Activated CD8-positive, alpha-beta memory T cell treated with anti-CD3 and anti-CD28 coated beads, Interleukin-2, amount 10 ng/mL, durations not matched to agents 7 days and 5 days (primary cell): Measurements from ENCODE around the gene FASTK. TPM values are rescaled to one million over a fixed set of nuclear protein-coding genes. Genes with fewer than 3 reads are reported as not detected.

Experiments used
- ATAC-seq: fragments of 150-1000 bp; cut with Tn5 transposase; one replicate; pipeline ENCODE4 v1.10.0; 2021; ENCODE audit warnings: moderate library complexity
- CTCF ChIA-PET: fragments of 350-600 bp; sonication (Branson Sonifier 250); formaldehyde crosslinking; loops from one replicate; lab custom pipeline; 2021; ENCODE audit warnings: antibody characterized with exemption; lab: Charles Lee
- DNase-seq: peaks from one replicate; pipeline ENCODE4 v3.0.0-alpha.2; 2020
- H3K27ac Mint-ChIP-seq: one replicate; pipeline ENCODE4 v1.8.0; 2021; ENCODE audit warnings: mild to moderate bottlenecking, mixed read lengths
- H3K27me3 Mint-ChIP-seq: one replicate; pipeline ENCODE4 v1.8.0; 2021; ENCODE audit warnings: mixed read lengths
- H3K36me3 Mint-ChIP-seq: one replicate; pipeline ENCODE4 v1.8.0; 2021; ENCODE audit warnings: mild to moderate bottlenecking, mixed read lengths
- H3K4me1 Mint-ChIP-seq: one replicate; pipeline ENCODE4 v1.8.0; 2021; ENCODE audit warnings: mixed read lengths
- H3K4me3 Mint-ChIP-seq: one replicate; pipeline ENCODE4 v1.8.0; 2021; ENCODE audit warnings: mild to moderate bottlenecking, moderate library complexity, mixed read lengths
- H3K9me3 Mint-ChIP-seq: one replicate; pipeline ENCODE4 v1.8.0; 2022; ENCODE audit warnings: low read depth, mixed read lengths
- total RNA-seq, 2 experiments: library from RNA; stranded (reverse); gene quantifications; one replicate each; pipeline ENCODE4 v1.2.3, GENCODE V29; 2021

Gene FASTK
- total RNA-seq, 2 experiments from 2014 or later = 77.7 to 79.5 TPM

DNA sequence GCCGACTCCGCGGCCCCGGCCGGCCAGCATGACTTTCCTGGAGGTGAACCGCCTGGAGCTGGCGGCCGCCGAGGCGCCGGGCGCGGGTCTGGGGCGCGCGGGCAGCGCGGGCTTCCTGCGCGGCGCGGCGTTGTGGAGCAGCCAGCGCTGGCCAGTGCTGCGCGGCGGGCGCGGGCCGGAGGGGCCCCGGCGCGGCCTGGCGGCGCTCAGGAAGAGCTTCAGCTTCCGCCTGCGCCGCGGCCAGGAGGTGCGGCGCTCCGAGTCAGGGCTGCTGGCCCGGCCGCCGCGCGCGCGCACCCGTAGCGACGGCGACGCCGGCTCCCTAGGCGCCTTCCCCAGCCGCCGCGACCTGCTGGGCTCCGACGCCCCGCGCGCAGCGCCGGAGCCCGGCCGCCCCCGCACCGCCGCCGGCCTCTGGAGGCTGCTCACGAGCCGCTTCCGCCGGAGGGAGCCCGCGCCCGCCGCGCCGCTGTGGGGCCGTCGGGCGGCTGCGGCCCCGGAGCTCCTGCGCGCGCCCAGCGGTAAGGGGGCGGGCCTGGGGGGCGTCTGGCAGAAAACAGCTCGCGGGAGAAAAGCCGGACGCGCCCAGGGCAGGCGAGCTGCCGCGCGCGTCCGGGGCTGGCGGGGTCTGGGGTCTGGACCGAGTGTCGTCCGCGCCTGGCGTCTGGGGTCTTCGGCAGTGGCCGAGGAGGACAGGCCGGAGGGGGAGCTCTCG is 34.7 kb upstream of the FASTK start:
- H3K4me3 Mint-ChIP-seq = peak overlapping the region; percentile 46
- DNase-seq (no peak), ATAC-seq (peak; percentile 65)
- H3K27ac Mint-ChIP-seq = no peak overlapping the region
- H3K36me3 Mint-ChIP-seq = no peaks in the 10 kb centered on the region
- CTCF ChIA-PET = interaction anchor here (0.5 to 3.0 kb wide), 10 partner anchors 9 to 217 kb away, joined by 3 to 11 read pairs (median 4); partner anchors contain the start of genes ABCB8 and ABCF2
- no peaks in the 10 kb centered on the region for H3K9me3 Mint-ChIP-seq
- H3K27me3 Mint-ChIP-seq = peaks cover 16% of the 10 kb centered on the region
- H3K4me1 Mint-ChIP-seq = peaks cover 5% of the 10 kb centered on the region

DNA sequence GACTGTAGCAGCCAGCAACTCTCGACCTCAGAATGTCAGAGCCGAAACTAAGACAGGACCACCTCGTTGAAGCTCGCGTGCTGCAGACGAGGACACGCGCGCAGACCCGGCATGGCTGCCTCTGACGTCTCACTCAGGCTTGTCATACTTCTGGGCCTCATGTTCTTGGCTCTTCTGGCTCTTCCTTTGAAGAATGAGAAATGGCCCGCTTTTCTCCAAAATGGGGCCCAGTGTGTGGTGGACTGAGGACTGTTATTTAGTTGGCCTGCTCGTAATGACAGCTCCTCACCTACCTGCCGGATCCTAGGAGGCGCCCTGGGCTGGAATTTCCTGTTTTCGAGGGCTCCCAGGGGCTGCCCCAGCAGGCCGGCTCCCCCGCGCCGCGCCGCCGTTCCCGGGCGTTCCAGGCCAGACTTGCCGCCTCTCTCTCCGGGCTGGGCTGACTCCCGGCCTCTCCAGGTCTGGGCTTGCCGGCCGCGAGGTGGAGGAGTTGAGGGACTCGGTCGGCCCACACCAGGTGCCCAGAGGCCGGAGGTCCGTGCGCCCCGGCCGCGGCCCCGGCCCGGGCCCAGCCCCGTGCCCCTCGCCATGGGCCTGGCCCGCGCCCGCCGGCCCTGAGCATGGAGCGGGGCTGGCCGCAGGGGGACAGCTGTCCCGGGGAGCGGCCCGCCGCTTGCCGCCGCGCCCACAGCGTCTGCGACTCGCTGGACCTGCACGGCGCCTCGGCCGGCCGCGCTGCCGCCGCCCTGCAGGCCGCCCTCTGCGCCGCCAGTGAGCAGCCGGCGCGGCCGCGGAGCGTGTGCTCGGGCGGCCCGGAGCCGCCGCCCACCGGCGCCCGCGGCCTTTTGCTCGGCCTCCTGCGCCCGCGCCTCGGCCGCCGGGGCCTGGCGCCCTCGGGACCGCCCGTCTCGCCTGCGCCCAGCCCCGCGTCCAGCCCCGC is 33.8 kb upstream of the FASTK start:
- H3K27ac Mint-ChIP-seq = no peak overlapping the region
- peak; percentile 22 for ATAC-seq
- H3K9me3 Mint-ChIP-seq = no peaks in the 10 kb centered on the region
- peaks cover 5% of the 10 kb centered on the region for H3K4me1 Mint-ChIP-seq
- no peaks in the 10 kb centered on the region for H3K36me3 Mint-ChIP-seq
- H3K27me3 Mint-ChIP-seq = peaks cover 16% of the 10 kb centered on the region
- CTCF ChIA-PET = interaction anchor here (0.8 to 4.6 kb wide), 14 partner anchors 10 to 216 kb away, joined by 3 to 29 read pairs (median 4); partner anchors contain the start of genes ABCB8 and ABCF2
- DNase-seq = no peak
- H3K4me3 Mint-ChIP-seq = peak overlapping the region; percentile 20

DNA sequence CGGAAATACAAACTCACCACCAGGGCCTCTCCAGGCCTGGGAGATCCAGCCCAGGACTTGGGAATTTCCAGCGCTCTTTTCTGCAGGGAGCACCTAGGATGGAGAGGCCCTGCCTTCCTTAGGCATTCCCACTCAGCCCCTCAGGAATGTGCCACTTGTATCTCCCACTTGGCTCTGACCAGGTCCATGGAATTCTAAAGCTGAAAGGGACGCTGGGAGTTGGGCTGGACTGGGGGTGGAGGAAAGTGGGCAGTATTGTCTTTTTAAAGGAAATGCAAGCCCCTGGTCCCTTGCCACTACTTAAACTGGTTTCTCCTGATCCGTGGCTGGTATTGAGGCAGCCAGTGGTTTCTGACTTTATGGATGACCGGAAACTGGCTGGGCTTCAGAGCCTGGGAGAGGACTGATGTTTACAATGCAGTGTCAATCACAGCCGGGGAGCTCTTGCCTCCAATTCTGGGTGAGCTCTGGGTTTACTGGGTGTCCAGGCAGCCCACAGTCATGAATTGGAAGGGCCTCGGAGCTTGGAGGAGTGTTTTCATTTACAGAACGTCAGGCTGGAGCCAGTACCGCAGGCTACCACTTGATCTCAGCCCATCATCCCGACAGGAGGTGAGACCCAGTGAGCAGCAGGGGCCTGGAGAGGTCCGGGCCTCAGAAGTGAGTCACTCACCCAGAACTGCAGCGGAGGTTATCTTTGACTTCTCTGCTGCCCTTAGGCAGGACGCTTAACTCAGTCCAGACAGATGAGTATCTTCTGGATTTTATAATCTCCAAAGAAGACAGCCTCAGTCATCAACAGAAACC is 32.9 kb upstream of the FASTK start:
- DNase-seq = no peak
- no peaks in the 10 kb centered on the region for H3K9me3 Mint-ChIP-seq
- H3K4me1 Mint-ChIP-seq = peaks cover 5% of the 10 kb centered on the region
- no peaks in the 10 kb centered on the region for H3K36me3 Mint-ChIP-seq
- no peak overlapping the region for H3K27ac Mint-ChIP-seq
- ATAC-seq = no peak
- H3K27me3 Mint-ChIP-seq = peaks cover 16% of the 10 kb centered on the region
- CTCF ChIA-PET = interaction anchor here (0.8 to 6.9 kb wide), 13 partner anchors 11 to 335 kb away, joined by 3 to 69 read pairs (median 4); partner anchors contain the start of genes ABCB8 and ABCF2
- peak overlapping the region; percentile 20 for H3K4me3 Mint-ChIP-seq

DNA sequence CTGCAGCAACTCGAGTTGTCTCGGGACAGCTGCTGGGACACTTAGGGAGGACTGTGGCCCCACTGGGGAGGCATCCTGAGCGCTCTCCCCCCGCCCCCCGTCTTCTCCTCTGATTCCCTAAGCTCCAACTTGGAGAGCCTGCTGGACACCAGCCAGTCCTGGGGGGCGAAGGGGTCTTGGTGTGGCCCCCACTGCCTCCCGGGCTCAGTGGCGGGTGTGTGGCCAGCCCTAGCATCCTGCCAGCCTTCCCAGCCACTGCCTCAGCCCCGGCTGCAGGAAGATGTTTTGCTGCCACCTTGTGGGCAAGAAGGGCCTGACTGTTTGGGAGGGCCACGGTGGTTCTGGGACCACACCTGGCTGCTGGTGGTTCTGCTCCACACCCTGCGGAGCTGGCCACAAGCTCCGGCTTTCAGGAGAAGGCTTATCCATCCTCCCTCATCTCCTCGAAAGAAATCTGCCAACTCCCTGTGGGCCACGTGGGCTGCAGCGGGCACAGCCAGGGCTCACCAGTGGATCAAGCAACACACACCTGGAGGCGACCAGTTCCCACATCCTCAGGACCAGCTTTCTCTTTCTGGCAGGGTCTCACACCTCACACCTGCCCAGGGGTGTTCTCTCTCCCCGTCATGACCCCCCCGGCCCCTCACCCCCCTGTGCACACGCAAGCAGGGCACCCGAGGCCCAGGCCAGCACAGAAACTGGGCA is 30.5 kb upstream of the FASTK start:
- Mint-ChIP-seq H3K27ac (no peak overlapping the region), H3K4me3 (no peak overlapping the region), H3K4me1 (peaks cover 2% of the 10 kb centered on the region), H3K9me3 (no peaks in the 10 kb centered on the region), H3K36me3 (no peaks in the 10 kb centered on the region), H3K27me3 (peaks cover 16% of the 10 kb centered on the region)
- CTCF ChIA-PET = interaction anchor here (0.6 to 6.9 kb wide), 34 partner anchors 9 to 213 kb away, joined by 3 to 69 read pairs (median 5); partner anchors contain the start of genes ABCB8, CHPF2, FASTK and TMUB1
- ATAC-seq (peak; percentile 85), DNase-seq (peak; percentile 84)

DNA sequence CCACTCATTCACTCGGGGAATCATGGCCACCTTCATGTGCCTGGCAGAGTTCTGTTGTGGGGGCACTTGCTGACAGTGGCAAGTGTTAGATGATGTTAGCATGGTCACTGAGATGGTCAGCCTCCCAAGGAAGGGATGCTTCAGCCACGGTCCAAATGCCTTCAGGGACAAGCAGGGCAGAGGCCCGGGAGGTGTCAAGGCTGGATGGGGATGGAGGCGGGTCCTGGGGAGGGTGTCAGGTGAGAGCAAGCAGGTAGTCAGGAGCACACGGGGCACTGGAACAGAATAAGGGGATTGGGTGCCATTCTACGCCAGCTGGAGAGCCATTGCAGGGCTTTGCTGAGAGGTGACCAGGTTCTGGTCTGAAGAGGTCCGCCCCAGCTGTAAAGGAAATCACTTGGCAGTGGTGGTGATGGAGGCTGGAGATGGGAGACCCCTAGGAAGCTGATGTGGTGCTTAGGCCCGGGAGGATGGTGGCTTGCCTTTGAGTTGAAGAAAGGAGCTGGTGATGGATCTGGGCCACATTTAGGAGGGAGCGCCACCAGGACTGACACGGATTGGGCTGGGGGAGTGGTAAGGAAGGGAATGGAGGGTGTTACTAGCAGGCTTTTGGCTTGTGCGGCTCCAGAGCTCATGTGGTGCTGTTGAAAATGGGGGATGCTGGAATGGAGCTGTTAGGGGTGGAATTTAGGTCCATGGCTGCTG is 29.8 kb upstream of the FASTK start:
- Mint-ChIP-seq H3K4me3 (no peak overlapping the region), H3K27me3 (peaks cover 16% of the 10 kb centered on the region), H3K36me3 (no peaks in the 10 kb centered on the region), H3K4me1 (no peaks in the 10 kb centered on the region), H3K27ac (no peak overlapping the region), H3K9me3 (no peaks in the 10 kb centered on the region)
- ATAC-seq (no peak), DNase-seq (no peak)
- CTCF ChIA-PET = interaction anchor here (0.7 to 6.9 kb wide), 30 partner anchors 10 to 212 kb away, joined by 3 to 69 read pairs (median 6); partner anchors contain the start of genes ABCB8, CHPF2 and FASTK

DNA sequence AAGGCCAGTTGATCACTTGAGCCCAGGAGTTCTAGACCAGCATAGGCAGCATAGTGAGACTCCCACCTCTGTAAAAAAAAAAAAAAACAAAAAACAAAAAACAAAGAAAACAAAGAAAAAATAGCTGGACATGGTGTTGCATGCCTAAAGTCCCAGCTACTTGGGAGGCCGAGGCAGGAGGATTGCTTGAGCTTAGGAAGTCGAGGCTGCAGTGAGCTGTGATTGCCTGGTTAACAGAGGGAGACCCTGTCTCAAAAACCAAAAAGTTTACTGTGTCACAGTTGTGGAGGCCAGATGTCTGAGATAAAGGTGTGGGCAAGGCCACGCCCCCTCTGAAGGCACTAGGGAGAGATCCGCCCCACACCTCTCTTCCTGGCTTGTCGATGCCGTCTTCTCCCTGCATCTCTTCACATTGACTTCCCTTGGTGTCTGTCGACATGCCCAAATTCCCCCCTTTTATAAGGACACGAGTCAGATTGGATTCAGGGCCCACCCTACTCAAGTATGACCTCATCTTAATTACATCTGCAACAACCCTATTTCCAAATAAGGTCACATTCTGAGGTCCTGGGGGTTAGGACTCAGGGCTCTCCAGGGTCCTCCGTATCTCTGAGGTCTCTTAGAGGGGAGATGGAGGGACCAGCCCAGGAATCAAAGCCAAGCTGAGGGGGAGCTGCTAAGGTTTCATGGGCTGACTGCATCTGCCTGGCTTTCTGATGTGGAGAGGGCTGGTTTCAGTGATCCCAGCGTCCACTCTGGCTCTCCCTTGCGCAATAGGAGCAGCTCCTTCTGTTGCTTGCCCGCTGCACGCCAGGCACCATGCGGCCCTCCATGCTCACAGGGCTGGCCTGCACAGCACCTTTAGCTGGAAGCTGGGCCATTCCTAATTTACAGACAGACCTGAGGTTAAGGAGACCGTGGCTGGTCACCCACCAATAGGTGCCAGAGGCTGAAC is 28.8 kb upstream of the FASTK start:
- H3K27ac Mint-ChIP-seq = no peak overlapping the region
- ATAC-seq (no peak), DNase-seq (no peak)
- no peak overlapping the region for H3K4me3 Mint-ChIP-seq
- H3K36me3 Mint-ChIP-seq = no peaks in the 10 kb centered on the region
- H3K9me3 Mint-ChIP-seq = no peaks in the 10 kb centered on the region
- H3K27me3 Mint-ChIP-seq = peaks cover 16% of the 10 kb centered on the region
- CTCF ChIA-PET = interaction anchor here (0.8 to 6.9 kb wide), 15 partner anchors 11 to 211 kb away, joined by 3 to 69 read pairs (median 6); partner anchors contain the start of genes ABCB8 and TMUB1
- H3K4me1 Mint-ChIP-seq = no peaks in the 10 kb centered on the region

DNA sequence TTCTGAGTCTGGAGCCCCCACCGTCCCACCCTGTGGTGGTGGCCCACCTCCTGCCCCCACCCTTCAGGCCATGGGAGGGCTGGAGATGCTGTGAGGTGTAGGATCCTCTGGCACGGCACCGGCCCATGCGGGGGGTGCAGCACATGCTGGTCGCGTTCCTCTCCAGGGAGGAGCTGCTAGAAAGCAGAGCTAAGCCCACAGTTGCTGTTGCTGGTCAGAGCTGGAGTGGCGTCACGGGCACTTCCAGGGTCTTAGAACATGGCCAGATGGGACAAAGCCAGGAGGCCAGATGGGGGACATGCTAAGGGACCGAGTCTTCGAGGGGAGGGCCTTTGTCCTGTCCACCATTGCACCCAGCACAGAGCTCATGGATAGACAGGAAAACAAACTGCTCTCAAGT is 27.3 kb upstream of the FASTK start:
- H3K36me3 Mint-ChIP-seq = no peaks in the 10 kb centered on the region
- no peaks in the 10 kb centered on the region for H3K9me3 Mint-ChIP-seq
- H3K4me1 Mint-ChIP-seq = no peaks in the 10 kb centered on the region
- DNase-seq (no peak), ATAC-seq (no peak)
- H3K27ac Mint-ChIP-seq = no peak overlapping the region
- CTCF ChIA-PET = interaction anchor here (0.7 to 6.9 kb wide), 5 partner anchors 16 to 145 kb away, joined by 3 to 69 read pairs (median 3); no protein-coding TSS in a partner anchor
- peaks cover 3% of the 10 kb centered on the region for H3K27me3 Mint-ChIP-seq
- no peak overlapping the region for H3K4me3 Mint-ChIP-seq

DNA sequence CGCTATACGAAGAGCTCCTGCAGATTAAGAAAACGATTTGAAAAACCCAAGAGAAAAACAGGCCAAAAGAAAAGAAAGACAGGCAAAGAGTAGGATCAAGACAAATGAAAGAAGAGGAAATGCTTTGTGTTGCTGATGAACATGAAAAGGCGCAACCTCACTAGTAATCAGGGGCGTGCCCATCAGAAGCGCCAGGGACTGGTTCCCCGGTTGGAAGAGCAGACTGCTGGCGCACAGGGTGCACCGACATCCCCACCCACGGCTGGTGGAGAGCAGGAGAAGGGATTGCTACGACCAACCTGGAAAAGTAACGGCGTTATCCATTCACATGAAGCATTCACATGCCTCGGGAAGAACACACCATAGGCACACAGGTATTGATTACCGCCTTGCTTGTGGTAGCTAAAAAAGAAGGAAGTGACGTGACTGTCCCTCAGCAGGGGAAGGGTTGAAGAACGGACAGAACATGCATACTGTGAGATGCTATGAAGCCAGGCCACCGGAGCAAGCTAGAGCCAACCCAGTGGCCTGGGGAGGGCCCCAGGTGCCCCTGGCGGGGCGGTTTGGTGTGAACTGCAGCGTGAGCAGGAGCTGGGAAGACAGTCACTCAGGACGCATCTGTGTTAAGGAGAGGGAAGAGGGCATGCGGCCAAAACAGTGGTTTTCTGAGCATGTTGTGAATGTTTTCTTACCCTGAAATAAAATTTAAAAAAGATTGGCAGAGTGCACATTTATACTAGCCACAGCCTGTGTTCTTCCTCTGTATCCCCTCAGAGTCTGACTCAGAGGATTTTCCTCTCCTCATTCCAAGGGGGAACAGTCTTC is 24.0 kb upstream of the FASTK start:
- Mint-ChIP-seq H3K4me1 (no peaks in the 10 kb centered on the region), H3K4me3 (no peak overlapping the region), H3K27me3 (no peaks in the 10 kb centered on the region), H3K36me3 (no peaks in the 10 kb centered on the region), H3K27ac (no peak overlapping the region), H3K9me3 (no peaks in the 10 kb centered on the region)
- CTCF ChIA-PET = interaction anchor here (1.2 kb wide), 1 partner anchor 206 kb away, joined by 7 read pairs; no protein-coding TSS in a partner anchor
- ATAC-seq (no peak), DNase-seq (no peak)

DNA sequence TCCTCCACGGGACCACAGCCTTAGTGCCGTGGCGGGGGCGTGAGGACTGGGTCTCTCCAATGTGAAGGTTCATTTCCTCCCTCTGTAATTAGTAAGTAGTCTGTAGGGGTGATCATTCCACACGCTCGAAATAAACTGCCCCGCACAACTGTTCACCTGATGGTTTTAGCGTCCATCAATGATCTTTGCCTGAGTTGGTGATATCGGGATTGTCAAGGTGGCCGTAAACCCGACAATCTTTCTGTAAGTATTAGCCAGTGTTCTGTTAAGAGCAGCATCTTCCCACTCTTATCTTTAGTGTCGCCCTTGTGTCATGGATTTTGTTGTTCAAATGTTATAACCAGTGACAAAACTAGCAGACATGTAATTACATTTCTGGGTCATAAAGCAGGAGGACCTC is 23.4 kb upstream of the FASTK start:
- no peak for ATAC-seq
- DNase-seq = no peak
- no peaks in the 10 kb centered on the region for H3K4me1 Mint-ChIP-seq
- no peaks in the 10 kb centered on the region for H3K36me3 Mint-ChIP-seq
- no peak overlapping the region for H3K27ac Mint-ChIP-seq
- no peak overlapping the region for H3K4me3 Mint-ChIP-seq
- CTCF ChIA-PET = interaction anchor here (1.6 kb wide), 1 partner anchor 20 kb away, joined by 6 read pairs; no protein-coding TSS in a partner anchor
- no peaks in the 10 kb centered on the region for H3K27me3 Mint-ChIP-seq
- H3K9me3 Mint-ChIP-seq = no peaks in the 10 kb centered on the region

DNA sequence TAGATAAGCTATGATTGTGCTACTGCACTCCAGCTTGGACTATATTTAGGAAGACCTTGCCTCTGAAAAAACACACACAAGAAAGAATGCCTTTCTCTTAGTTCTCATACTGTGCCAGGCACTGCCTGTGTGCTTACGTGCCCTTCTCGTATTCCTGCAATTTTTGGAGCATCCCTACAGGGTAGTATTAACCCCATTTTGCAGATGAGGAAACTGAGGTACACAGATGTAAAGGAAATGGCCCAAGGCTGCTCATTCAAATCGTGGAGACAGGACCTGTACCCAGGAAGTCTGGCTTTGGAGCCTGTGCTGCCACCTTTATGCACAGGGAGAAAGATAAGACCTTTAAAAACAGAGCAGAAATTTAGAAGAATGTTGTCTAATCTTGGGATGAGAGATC is 22.4 kb upstream of the FASTK start:
- no peak for ATAC-seq
- no peak for DNase-seq
- no peaks in the 10 kb centered on the region for H3K4me1 Mint-ChIP-seq
- no peak overlapping the region for H3K4me3 Mint-ChIP-seq
- no peaks in the 10 kb centered on the region for H3K36me3 Mint-ChIP-seq
- H3K27ac Mint-ChIP-seq = no peak overlapping the region
- CTCF ChIA-PET = interaction anchor here (1.6 kb wide), 1 partner anchor 21 kb away, joined by 6 read pairs; no protein-coding TSS in a partner anchor
- H3K9me3 Mint-ChIP-seq = no peaks in the 10 kb centered on the region
- H3K27me3 Mint-ChIP-seq = no peaks in the 10 kb centered on the region
